Transverse colon (tissue), 3 donors: ENCODE measurements around the gene C9orf152.

Source experiments
- POLR2A ChIP-seq: fragments of 450-650 bp; IDR thresholded peaks from one replicate; pipeline ENCODE4 v1.6.1; 2016; ENCODE audit warnings: antibody characterized with exemption, mild to moderate bottlenecking, moderate library complexity
- TF ChIP-seq, protein P1 (sequence below), 5 experiments: fragments of 200-600 bp in 3 of 5; fragments of 450-650 bp in 2 of 5; sonication (generic) in 3 of 5; IDR thresholded peaks; 1 replicate in 2 of 5; 2 replicates in 3 of 5; pipeline ENCODE4 v1.5.1; 2016 to 2017; ENCODE audit warnings: antibody characterized with exemption in 5 of 5, inconsistent platforms in 3 of 5, mild to moderate bottlenecking in 2 of 5, moderate library complexity in 1 of 5

- no peak for TF ChIP-seq POLR2A
- TF ChIP-seq, protein P1, sequence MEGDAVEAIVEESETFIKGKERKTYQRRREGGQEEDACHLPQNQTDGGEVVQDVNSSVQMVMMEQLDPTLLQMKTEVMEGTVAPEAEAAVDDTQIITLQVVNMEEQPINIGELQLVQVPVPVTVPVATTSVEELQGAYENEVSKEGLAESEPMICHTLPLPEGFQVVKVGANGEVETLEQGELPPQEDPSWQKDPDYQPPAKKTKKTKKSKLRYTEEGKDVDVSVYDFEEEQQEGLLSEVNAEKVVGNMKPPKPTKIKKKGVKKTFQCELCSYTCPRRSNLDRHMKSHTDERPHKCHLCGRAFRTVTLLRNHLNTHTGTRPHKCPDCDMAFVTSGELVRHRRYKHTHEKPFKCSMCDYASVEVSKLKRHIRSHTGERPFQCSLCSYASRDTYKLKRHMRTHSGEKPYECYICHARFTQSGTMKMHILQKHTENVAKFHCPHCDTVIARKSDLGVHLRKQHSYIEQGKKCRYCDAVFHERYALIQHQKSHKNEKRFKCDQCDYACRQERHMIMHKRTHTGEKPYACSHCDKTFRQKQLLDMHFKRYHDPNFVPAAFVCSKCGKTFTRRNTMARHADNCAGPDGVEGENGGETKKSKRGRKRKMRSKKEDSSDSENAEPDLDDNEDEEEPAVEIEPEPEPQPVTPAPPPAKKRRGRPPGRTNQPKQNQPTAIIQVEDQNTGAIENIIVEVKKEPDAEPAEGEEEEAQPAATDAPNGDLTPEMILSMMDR (IDR thresholded peaks at IDR 0.05) = no peak
These were observed 18.2 kb downstream of the C9orf152 start for GRCh38 chr9:110189559-110190320.
